ENCODE measurements around the gene ANO9.

GRCh38 chr11:473962-474785, 32.4 kb upstream of the ANO9 start:
- TF ChIP-seq CTCF (IDR thresholded peaks at IDR 0.05) (no peak), POLR2AphosphoS5 (IDR thresholded peaks at IDR 0.05) (no peak), POLR2A (IDR thresholded peaks at IDR 0.05; ENCODE audit: low read depth) (no peak)

Measured in esophagus muscularis mucosa (tissue), 3 donors.